Measurements from ENCODE around the gene TNFRSF25.
"Not testable (repeated sequence)": the region's sequence is repeated elsewhere in the genome, so short reads cannot be mapped to it uniquely, and the experiment has no call there.

The TNFRSF25 gene

DNA sequence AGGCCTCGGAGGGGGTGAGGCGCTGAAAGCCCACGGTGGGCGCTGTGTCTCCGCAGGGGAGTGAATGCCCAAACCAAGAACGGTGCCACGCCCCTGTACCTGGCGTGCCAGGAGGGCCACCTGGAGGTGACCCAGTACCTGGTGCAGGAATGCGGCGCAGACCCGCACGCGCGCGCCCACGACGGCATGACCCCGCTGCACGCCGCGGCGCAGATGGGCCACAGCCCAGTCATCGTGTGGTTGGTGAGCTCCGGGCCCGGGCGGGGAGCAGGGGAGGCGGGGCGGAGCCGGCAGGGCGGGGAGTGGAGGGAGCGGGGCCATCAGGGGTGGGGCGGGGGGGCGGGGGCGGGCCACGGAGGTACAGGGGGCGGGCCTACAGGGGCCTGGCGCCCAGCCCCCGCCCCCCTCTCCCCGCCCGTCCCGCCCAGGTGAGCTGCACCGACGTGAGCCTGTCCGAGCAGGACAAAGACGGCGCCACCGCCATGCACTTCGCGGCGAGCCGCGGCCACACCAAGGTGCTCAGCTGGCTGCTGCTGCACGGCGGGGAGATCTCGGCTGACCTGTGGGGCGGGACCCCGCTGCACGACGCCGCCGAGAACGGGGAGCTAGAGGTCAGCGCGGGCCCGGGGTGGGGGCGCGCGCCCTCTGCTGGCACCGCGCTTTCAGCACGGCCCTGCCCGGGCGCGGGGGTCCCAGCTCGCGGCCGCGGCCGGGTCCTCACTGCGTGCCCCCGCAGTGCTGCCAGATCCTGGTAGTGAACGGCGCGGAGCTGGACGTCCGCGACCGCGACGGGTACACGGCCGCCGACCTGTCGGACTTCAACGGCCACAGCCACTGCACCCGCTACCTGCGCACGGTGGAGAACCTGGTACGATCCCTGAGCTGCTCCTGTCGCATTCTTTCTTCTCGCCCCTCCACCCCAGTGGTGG lies 25.5 kb downstream of the TNFRSF25 start:
- peaks cover 4% of the 10 kb centered on the region; the same call in 1 of the 2 replicates for H4K20me1 ChIP-seq (ENCODE audit: insufficient read depth, low read length)
- TF ChIP-seq EZH2 (IDR thresholded peaks at IDR 0.05; ENCODE audit: borderline replicate concordance, low read depth, low read length, severe bottlenecking): no peak
- TF ChIP-seq, protein P1, sequence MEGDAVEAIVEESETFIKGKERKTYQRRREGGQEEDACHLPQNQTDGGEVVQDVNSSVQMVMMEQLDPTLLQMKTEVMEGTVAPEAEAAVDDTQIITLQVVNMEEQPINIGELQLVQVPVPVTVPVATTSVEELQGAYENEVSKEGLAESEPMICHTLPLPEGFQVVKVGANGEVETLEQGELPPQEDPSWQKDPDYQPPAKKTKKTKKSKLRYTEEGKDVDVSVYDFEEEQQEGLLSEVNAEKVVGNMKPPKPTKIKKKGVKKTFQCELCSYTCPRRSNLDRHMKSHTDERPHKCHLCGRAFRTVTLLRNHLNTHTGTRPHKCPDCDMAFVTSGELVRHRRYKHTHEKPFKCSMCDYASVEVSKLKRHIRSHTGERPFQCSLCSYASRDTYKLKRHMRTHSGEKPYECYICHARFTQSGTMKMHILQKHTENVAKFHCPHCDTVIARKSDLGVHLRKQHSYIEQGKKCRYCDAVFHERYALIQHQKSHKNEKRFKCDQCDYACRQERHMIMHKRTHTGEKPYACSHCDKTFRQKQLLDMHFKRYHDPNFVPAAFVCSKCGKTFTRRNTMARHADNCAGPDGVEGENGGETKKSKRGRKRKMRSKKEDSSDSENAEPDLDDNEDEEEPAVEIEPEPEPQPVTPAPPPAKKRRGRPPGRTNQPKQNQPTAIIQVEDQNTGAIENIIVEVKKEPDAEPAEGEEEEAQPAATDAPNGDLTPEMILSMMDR (IDR thresholded peaks at IDR 0.05; ENCODE audit: borderline replicate concordance, extremely low read depth, low read length, poor library complexity, severe bottlenecking): no peak
- no peak overlapping the region for H3K4me2 ChIP-seq (ENCODE audit: insufficient read depth, low read length)
- no peaks in the 10 kb centered on the region for H3K9me3 ChIP-seq (ENCODE audit: insufficient read depth, low read length, severe bottlenecking)
- no peaks in the 10 kb centered on the region for H3K79me2 ChIP-seq (ENCODE audit: insufficient read depth, low read length)
- H3K27me3 ChIP-seq (ENCODE audit: insufficient read depth, low read length, poor library complexity): peaks cover 3% of the 10 kb centered on the region
- DNase-seq (no peak), ATAC-seq (ENCODE audit: insufficient read depth, low read depth) (no peak)
- H2AFZ ChIP-seq (ENCODE audit: low read depth, low read length): no peak overlapping the region
- no peak overlapping the region for H3K4me3 ChIP-seq (ENCODE audit: low read depth in 1 of 2, low read length in 2 of 2)
- H3K4me1 ChIP-seq (ENCODE audit: insufficient read depth, low read length): no peaks in the 10 kb centered on the region
- H3K9ac ChIP-seq (ENCODE audit: low read depth, low read length): no peak overlapping the region
- H3K36me3 ChIP-seq (ENCODE audit: insufficient read depth, low read length): no peaks in the 10 kb centered on the region
- H3K27ac ChIP-seq (ENCODE audit: low read length): no peak overlapping the region

DNA sequence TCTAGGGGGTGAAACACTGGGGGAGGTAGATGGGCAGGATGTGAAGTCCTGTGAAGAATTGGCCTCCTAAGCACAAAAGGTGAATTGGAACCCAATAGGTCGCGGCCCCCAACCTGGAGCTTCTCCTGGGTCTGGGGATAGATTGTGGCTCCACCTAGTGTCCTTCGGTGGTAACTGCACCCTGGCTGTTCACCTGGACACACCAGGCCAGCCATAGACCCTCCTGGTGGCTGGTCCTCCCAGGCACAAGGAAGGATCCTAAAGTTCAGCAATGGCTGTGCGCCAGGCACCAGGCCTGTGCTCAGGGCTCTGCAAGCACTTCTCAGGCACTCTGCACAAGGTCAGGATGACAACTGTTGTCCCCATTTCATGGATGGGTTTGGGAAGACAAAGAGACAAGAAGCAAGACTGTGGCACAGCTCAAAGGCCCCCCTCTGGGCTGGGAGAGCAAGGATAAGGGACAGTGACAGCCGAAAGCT lies 27.9 kb downstream of the TNFRSF25 start:
- peak; percentile 87 for ATAC-seq (ENCODE audit: insufficient read depth, low read depth)
- Histone ChIP-seq H3K36me3 (ENCODE audit: insufficient read depth, low read length) (no peaks in the 10 kb centered on the region), H3K79me2 (ENCODE audit: insufficient read depth, low read length) (no peaks in the 10 kb centered on the region), H3K4me1 (ENCODE audit: insufficient read depth, low read length) (no peaks in the 10 kb centered on the region), H3K9me3 (ENCODE audit: insufficient read depth, low read length, severe bottlenecking) (no peaks in the 10 kb centered on the region), H3K4me3 (ENCODE audit: low read depth in 1 of 2, low read length in 2 of 2) (no peak overlapping the region), H3K4me2 (ENCODE audit: insufficient read depth, low read length) (no peak overlapping the region), H3K27ac (ENCODE audit: low read length) (no peak overlapping the region), H4K20me1 (ENCODE audit: insufficient read depth, low read length) (peaks cover 4% of the 10 kb centered on the region; the same call in 1 of the 2 replicates), H3K9ac (ENCODE audit: low read depth, low read length) (no peak overlapping the region), H3K27me3 (ENCODE audit: insufficient read depth, low read length, poor library complexity) (peaks cover 14% of the 10 kb centered on the region), H2AFZ (ENCODE audit: low read depth, low read length) (no peak overlapping the region)
- peak; percentile 71 for DNase-seq
- no peak for TF ChIP-seq EZH2 (IDR thresholded peaks at IDR 0.05; ENCODE audit: borderline replicate concordance, low read depth, low read length, severe bottlenecking)
- TF ChIP-seq, protein P1 (IDR thresholded peaks at IDR 0.05; ENCODE audit: borderline replicate concordance, extremely low read depth, low read length, poor library complexity, severe bottlenecking): peak; percentile 90

DNA sequence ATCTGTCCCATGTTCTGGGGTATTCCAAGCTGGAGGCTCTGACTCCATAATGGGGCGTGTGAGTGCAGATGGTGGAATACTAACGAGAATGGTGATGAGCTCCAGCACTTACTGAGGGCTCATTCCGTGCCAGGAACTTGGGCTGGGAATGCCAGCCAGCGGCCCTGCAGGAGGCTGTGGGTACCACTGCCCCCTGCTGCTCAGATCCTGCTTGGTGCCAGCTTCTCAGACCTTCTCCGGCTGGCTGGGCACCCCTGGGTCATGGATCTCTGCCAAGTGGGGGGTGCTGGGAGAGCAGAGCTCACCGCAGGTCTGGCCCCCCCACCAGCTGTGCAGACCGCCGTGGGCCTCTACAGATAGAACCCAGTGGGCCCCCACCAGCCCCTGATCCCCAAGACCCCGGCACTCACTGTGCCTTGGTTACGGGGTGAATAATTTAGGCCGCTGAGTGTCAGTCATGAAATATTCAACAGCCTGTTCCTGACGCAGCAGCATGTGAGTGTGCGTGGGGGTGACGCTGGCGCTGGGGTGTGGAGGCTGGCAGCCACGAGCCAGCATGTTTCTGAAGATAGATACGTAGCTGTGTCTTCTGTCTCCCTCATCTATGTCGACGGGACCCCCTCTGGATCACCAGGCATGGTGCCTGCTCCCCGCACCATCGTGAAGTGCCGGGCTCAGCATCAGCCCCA lies 28.8 kb downstream of the TNFRSF25 start:
- H3K9me3 ChIP-seq (ENCODE audit: insufficient read depth, low read length, severe bottlenecking); H3K4me1 ChIP-seq (ENCODE audit: insufficient read depth, low read length); H3K4me2 ChIP-seq (ENCODE audit: insufficient read depth, low read length); DNase-seq; H4K20me1 ChIP-seq (ENCODE audit: insufficient read depth, low read length); ATAC-seq (ENCODE audit: insufficient read depth, low read depth); H3K9ac ChIP-seq (ENCODE audit: low read depth, low read length); H2AFZ ChIP-seq (ENCODE audit: low read depth, low read length); H3K79me2 ChIP-seq (ENCODE audit: insufficient read depth, low read length); H3K27ac ChIP-seq (ENCODE audit: low read length); H3K4me3 ChIP-seq (ENCODE audit: low read depth in 1 of 2, low read length in 2 of 2); H3K36me3 ChIP-seq (ENCODE audit: insufficient read depth, low read length): not testable (repeated sequence)
- TF ChIP-seq, protein P1 (IDR thresholded peaks at IDR 0.05; ENCODE audit: borderline replicate concordance, extremely low read depth, low read length, poor library complexity, severe bottlenecking): peak; percentile 32
- peaks cover 14% of the 10 kb centered on the region for H3K27me3 ChIP-seq (ENCODE audit: insufficient read depth, low read length, poor library complexity)

DNA sequence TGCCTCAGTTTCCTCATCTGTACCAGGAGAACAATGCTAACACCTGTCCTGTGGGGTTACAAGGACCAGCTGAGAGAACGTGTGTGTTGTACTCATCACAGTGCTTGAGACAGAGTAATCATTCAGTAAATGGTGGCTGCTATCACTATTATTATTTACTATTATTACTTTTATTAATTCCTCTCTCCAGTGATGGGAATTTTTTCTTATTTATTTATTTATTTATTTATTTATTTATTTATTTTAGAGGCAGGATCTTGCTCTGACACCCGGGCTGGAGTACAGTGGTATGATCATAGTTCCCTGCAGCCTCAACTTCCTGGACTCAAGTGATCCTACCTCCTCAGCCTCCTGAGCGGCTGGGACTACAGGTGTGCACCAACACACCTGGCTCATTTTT lies 29.7 kb downstream of the TNFRSF25 start:
- H3K36me3 ChIP-seq (ENCODE audit: insufficient read depth, low read length); DNase-seq; H3K4me3 ChIP-seq (ENCODE audit: low read depth in 1 of 2, low read length in 2 of 2); H3K79me2 ChIP-seq (ENCODE audit: insufficient read depth, low read length); H3K4me2 ChIP-seq (ENCODE audit: insufficient read depth, low read length); H2AFZ ChIP-seq (ENCODE audit: low read depth, low read length); H4K20me1 ChIP-seq (ENCODE audit: insufficient read depth, low read length); H3K9me3 ChIP-seq (ENCODE audit: insufficient read depth, low read length, severe bottlenecking); ATAC-seq (ENCODE audit: insufficient read depth, low read depth); H3K4me1 ChIP-seq (ENCODE audit: insufficient read depth, low read length); H3K9ac ChIP-seq (ENCODE audit: low read depth, low read length); H3K27ac ChIP-seq (ENCODE audit: low read length): not testable (repeated sequence)
- peaks cover 14% of the 10 kb centered on the region for H3K27me3 ChIP-seq (ENCODE audit: insufficient read depth, low read length, poor library complexity)

Measured in DND-41 (cell line).